Measurements from ENCODE around the gene BCL11B.

BCL11B gene

GRCh38 chr14:99258876-99259726 lies 12.9 kb downstream of the BCL11B start:
- no peak for TF ChIP-seq CTCF (IDR thresholded peaks at IDR 0.05)
- Histone ChIP-seq H3K27me3 (peaks cover 94% of the 10 kb centered on the region), H3K36me3 (no peaks in the 10 kb centered on the region), H3K4me3 (ENCODE audit: low read depth in 1 of 2, low read length in 1 of 2) (no peak overlapping the region), H3K9me3 (no peaks in the 10 kb centered on the region), H3K27ac (no peak overlapping the region), H3K4me1 (ENCODE audit: control insufficient read depth in 1 of 2, insufficient read depth in 1 of 2, low read depth in 1 of 2, low read length in 1 of 2) (no peaks in the 10 kb centered on the region)

GRCh38 chr14:99258341-99258861 lies 13.6 kb downstream of the BCL11B start:
- no peak overlapping the region for H3K27ac ChIP-seq
- H3K36me3 ChIP-seq = no peaks in the 10 kb centered on the region
- H3K4me3 ChIP-seq (ENCODE audit: low read depth in 1 of 2, low read length in 1 of 2) = no peak overlapping the region
- no peaks in the 10 kb centered on the region for H3K4me1 ChIP-seq (ENCODE audit: control insufficient read depth in 1 of 2, insufficient read depth in 1 of 2, low read depth in 1 of 2, low read length in 1 of 2)
- no peaks in the 10 kb centered on the region for H3K9me3 ChIP-seq
- no peak for TF ChIP-seq CTCF (IDR thresholded peaks at IDR 0.05)
- H3K27me3 ChIP-seq = peaks cover 94% of the 10 kb centered on the region

- H3K27me3 ChIP-seq = peaks cover 94% of the 10 kb centered on the region
- no peaks in the 10 kb centered on the region for H3K9me3 ChIP-seq
- H3K36me3 ChIP-seq = no peaks in the 10 kb centered on the region
- H3K27ac ChIP-seq = no peak overlapping the region
- TF ChIP-seq CTCF (IDR thresholded peaks at IDR 0.05) = no peak
- H3K4me1 ChIP-seq (ENCODE audit: control insufficient read depth in 1 of 2, insufficient read depth in 1 of 2, low read depth in 1 of 2, low read length in 1 of 2) = no peaks in the 10 kb centered on the region
- no peak overlapping the region for H3K4me3 ChIP-seq (ENCODE audit: low read depth in 1 of 2, low read length in 1 of 2)
These were observed 14.2 kb downstream of the BCL11B start for GRCh38 chr14:99257673-99258221.

- TF ChIP-seq CTCF (IDR thresholded peaks at IDR 0.05) = no peak
- no peaks in the 10 kb centered on the region for H3K4me1 ChIP-seq (ENCODE audit: control insufficient read depth in 1 of 2, insufficient read depth in 1 of 2, low read depth in 1 of 2, low read length in 1 of 2)
- H3K9me3 ChIP-seq = no peaks in the 10 kb centered on the region
- no peaks in the 10 kb centered on the region for H3K36me3 ChIP-seq
- peaks cover 94% of the 10 kb centered on the region for H3K27me3 ChIP-seq
- no peak overlapping the region for H3K4me3 ChIP-seq (ENCODE audit: low read depth in 1 of 2, low read length in 1 of 2)
- no peak overlapping the region for H3K27ac ChIP-seq
These were observed 14.8 kb downstream of the BCL11B start for GRCh38 chr14:99257122-99257672.

- Histone ChIP-seq H3K36me3 (no peaks in the 10 kb centered on the region), H3K4me3 (ENCODE audit: low read depth in 1 of 2, low read length in 1 of 2) (no peak overlapping the region), H3K27me3 (peaks cover 94% of the 10 kb centered on the region), H3K9me3 (no peaks in the 10 kb centered on the region), H3K4me1 (ENCODE audit: control insufficient read depth in 1 of 2, insufficient read depth in 1 of 2, low read depth in 1 of 2, low read length in 1 of 2) (no peaks in the 10 kb centered on the region), H3K27ac (no peak overlapping the region)
- no peak for TF ChIP-seq CTCF (IDR thresholded peaks at IDR 0.05)
These were observed 15.5 kb downstream of the BCL11B start for GRCh38 chr14:99256483-99256874.

Data from neutrophil (primary cell).